ENCODE results near the gene SYNE3. TPM values are rescaled to one million over a fixed set of nuclear protein-coding genes. Genes with fewer than 3 reads are reported as not detected.
A peak's percentile ranks its signal among the peaks of the same experiment; 100 is the strongest.
"Not testable (repeated sequence)": the region's sequence is repeated elsewhere in the genome, so short reads cannot be mapped to it uniquely, and the experiment has no call there.

The SYNE3 gene
- total RNA-seq, 2 experiments from 2014 or later, result 38.0 to 38.8 TPM

GRCh38 chr14:95522116-95522515 is 5.7 kb upstream of the SYNE3 start:
- no peak for DNase-seq
- Mint-ChIP-seq H3K36me3 (peaks cover 3% of the 10 kb centered on the region), H3K27ac (peak overlapping the region; percentile 99), H3K27me3 (no peaks in the 10 kb centered on the region), H3K4me1 (peaks cover 86% of the 10 kb centered on the region), H3K4me3 (peak overlapping the region; percentile 44), H3K9me3 (no peaks in the 10 kb centered on the region)

- Mint-ChIP-seq H3K4me3 (no peak overlapping the region), H3K9me3 (no peaks in the 10 kb centered on the region), H3K27ac (peak overlapping the region; percentile 38), H3K27me3 (no peaks in the 10 kb centered on the region), H3K4me1 (peaks cover 78% of the 10 kb centered on the region), H3K36me3 (peaks cover 3% of the 10 kb centered on the region)
- no peak for DNase-seq
These were observed 4.6 kb upstream of the SYNE3 start for GRCh38 chr14:95521001-95521400.

GRCh38 chr14:95520346-95520745 is 3.9 kb upstream of the SYNE3 start:
- no peaks in the 10 kb centered on the region for H3K9me3 Mint-ChIP-seq
- peak overlapping the region; percentile 96 for H3K27ac Mint-ChIP-seq
- H3K36me3 Mint-ChIP-seq, result peaks cover 6% of the 10 kb centered on the region
- H3K4me3 Mint-ChIP-seq, result peak overlapping the region; percentile 65
- H3K4me1 Mint-ChIP-seq, result peaks cover 75% of the 10 kb centered on the region
- DNase-seq, result no peak
- H3K27me3 Mint-ChIP-seq, result no peaks in the 10 kb centered on the region

- H3K4me1 Mint-ChIP-seq, result peaks cover 74% of the 10 kb centered on the region
- peak overlapping the region; percentile 96 for H3K27ac Mint-ChIP-seq
- peak overlapping the region; percentile 63 for H3K4me3 Mint-ChIP-seq
- peaks cover 12% of the 10 kb centered on the region for H3K36me3 Mint-ChIP-seq
- H3K27me3 Mint-ChIP-seq, result no peaks in the 10 kb centered on the region
- no peaks in the 10 kb centered on the region for H3K9me3 Mint-ChIP-seq
- peak; percentile 78 for DNase-seq
These were observed 3.2 kb upstream of the SYNE3 start for GRCh38 chr14:95519699-95520098.

- Mint-ChIP-seq H3K27ac (peak overlapping the region; percentile 96), H3K4me1 (peaks cover 65% of the 10 kb centered on the region), H3K27me3 (no peaks in the 10 kb centered on the region), H3K9me3 (no peaks in the 10 kb centered on the region), H3K4me3 (peak overlapping the region; percentile 79), H3K36me3 (peaks cover 12% of the 10 kb centered on the region)
- DNase-seq, result no peak
These were observed 1.7 kb upstream of the SYNE3 start for GRCh38 chr14:95518045-95518751.

- peak; percentile 92 for DNase-seq
- Mint-ChIP-seq H3K27ac (peak overlapping the region; percentile 90), H3K27me3 (no peaks in the 10 kb centered on the region), H3K36me3 (peaks cover 10% of the 10 kb centered on the region), H3K4me1 (peaks cover 61% of the 10 kb centered on the region), H3K9me3 (no peaks in the 10 kb centered on the region), H3K4me3 (peak overlapping the region; percentile 90)
These were observed 576 bp downstream of the SYNE3 start for GRCh38 chr14:95515596-95516552.

GRCh38 chr14:95515080-95515489 is 1.4 kb downstream of the SYNE3 start:
- Mint-ChIP-seq H3K4me3 (peak overlapping the region; percentile 90), H3K9me3 (no peaks in the 10 kb centered on the region), H3K4me1 (peaks cover 60% of the 10 kb centered on the region), H3K27me3 (no peaks in the 10 kb centered on the region), H3K27ac (peak overlapping the region; percentile 73), H3K36me3 (peaks cover 10% of the 10 kb centered on the region)
- DNase-seq, result no peak

GRCh38 chr14:95514131-95515079 is 2.0 kb downstream of the SYNE3 start:
- Mint-ChIP-seq H3K4me3 (peak overlapping the region; percentile 90), H3K27ac (peak overlapping the region; percentile 73)

GRCh38 chr14:95513291-95513690 is 3.2 kb downstream of the SYNE3 start:
- no peak overlapping the region for H3K4me3 Mint-ChIP-seq
- H3K9me3 Mint-ChIP-seq, result no peaks in the 10 kb centered on the region
- peaks cover 56% of the 10 kb centered on the region for H3K4me1 Mint-ChIP-seq
- H3K36me3 Mint-ChIP-seq, result peaks cover 14% of the 10 kb centered on the region
- no peak for DNase-seq
- peak overlapping the region; percentile 62 for H3K27ac Mint-ChIP-seq
- no peaks in the 10 kb centered on the region for H3K27me3 Mint-ChIP-seq

More at GRCh38 chr14:95514131-95515079, 2.0 kb downstream of the SYNE3 start:
- no peak for DNase-seq
- H3K36me3 Mint-ChIP-seq, result peaks cover 10% of the 10 kb centered on the region
- H3K9me3 Mint-ChIP-seq, result no peaks in the 10 kb centered on the region
- H3K27me3 Mint-ChIP-seq, result no peaks in the 10 kb centered on the region
- peaks cover 60% of the 10 kb centered on the region for H3K4me1 Mint-ChIP-seq

- Mint-ChIP-seq H3K4me1 (peaks cover 55% of the 10 kb centered on the region), H3K4me3 (no peak overlapping the region), H3K36me3 (peaks cover 23% of the 10 kb centered on the region), H3K27me3 (no peaks in the 10 kb centered on the region), H3K27ac (peak overlapping the region; percentile 1), H3K9me3 (no peaks in the 10 kb centered on the region)
- DNase-seq, result no peak
These were observed 4.8 kb downstream of the SYNE3 start for GRCh38 chr14:95511687-95512086.

- no peak for DNase-seq
- no peaks in the 10 kb centered on the region for H3K9me3 Mint-ChIP-seq
- H3K4me3 Mint-ChIP-seq, result no peak overlapping the region
- peaks cover 28% of the 10 kb centered on the region for H3K36me3 Mint-ChIP-seq
- no peak overlapping the region for H3K27ac Mint-ChIP-seq
- H3K27me3 Mint-ChIP-seq, result no peaks in the 10 kb centered on the region
- H3K4me1 Mint-ChIP-seq, result peaks cover 54% of the 10 kb centered on the region
These were observed 5.6 kb downstream of the SYNE3 start for GRCh38 chr14:95510804-95511203.

GRCh38 chr14:95510344-95510743 is 6.1 kb downstream of the SYNE3 start:
- DNase-seq, H3K9me3 Mint-ChIP-seq, H3K27ac Mint-ChIP-seq, H3K4me3 Mint-ChIP-seq, H3K27me3 Mint-ChIP-seq: not testable (repeated sequence)
- Mint-ChIP-seq H3K4me1 (peaks cover 52% of the 10 kb centered on the region), H3K36me3 (peaks cover 27% of the 10 kb centered on the region)

- Mint-ChIP-seq H3K36me3 (peaks cover 24% of the 10 kb centered on the region), H3K4me1 (peaks cover 55% of the 10 kb centered on the region), H3K27ac (no peak overlapping the region), H3K27me3 (no peaks in the 10 kb centered on the region), H3K4me3 (no peak overlapping the region), H3K9me3 (no peaks in the 10 kb centered on the region)
- no peak for DNase-seq
These were observed 7.0 kb downstream of the SYNE3 start for GRCh38 chr14:95509495-95509894.

GRCh38 chr14:95508377-95508776 is 8.1 kb downstream of the SYNE3 start:
- no peak for DNase-seq
- peaks cover 58% of the 10 kb centered on the region for H3K4me1 Mint-ChIP-seq
- no peak overlapping the region for H3K4me3 Mint-ChIP-seq
- H3K27ac Mint-ChIP-seq, result no peak overlapping the region
- H3K36me3 Mint-ChIP-seq, result peaks cover 28% of the 10 kb centered on the region
- H3K27me3 Mint-ChIP-seq, result no peaks in the 10 kb centered on the region
- H3K9me3 Mint-ChIP-seq, result no peaks in the 10 kb centered on the region
